Thoracic aorta (tissue), 2 donors: Measurements from ENCODE around the gene ODAD3. TPM values are rescaled to one million over a fixed set of nuclear protein-coding genes. Genes with fewer than 3 reads are reported as not detected.
"Not testable (repeated sequence)": the region's sequence is repeated elsewhere in the genome, so short reads cannot be mapped to it uniquely, and the experiment has no call there.

Experiments
- ATAC-seq: fragments of 150-250 bp; one replicate; pipeline ENCODE4 v1.8.0; 2017; ENCODE audit warnings: low read depth; ENCODE audit not compliant: insufficient number of reproducible peaks, low FRiP score
- DNase-seq: peaks from one replicate; pipeline ENCODE4 v3.0.0-alpha.2; 2020; ENCODE audit warnings: low spot score
- H3K27ac ChIP-seq, 2 donors: fragments of 200-600 bp; sonication (generic); 1 replicate in 1 of 2; 2 replicates in 1 of 2; pipeline ENCODE4 v1.5.1; 2016; ENCODE audit warnings: mild to moderate bottlenecking in 2 of 2, moderate library complexity in 2 of 2
- H3K27me3 ChIP-seq: fragments of 200-600 bp; sonication (generic); replicated peaks from 2 replicates; pipeline ENCODE4 v1.6.0; 2016; ENCODE audit warnings: mild to moderate bottlenecking; ENCODE audit not compliant: insufficient read depth
- H3K36me3 ChIP-seq: fragments of 200-600 bp; sonication (generic); one replicate; pipeline ENCODE4 v1.5.1; 2016
- H3K4me1 ChIP-seq, 2 donors: fragments of 200-600 bp; sonication (generic); 1 replicate in 1 of 2; 2 replicates in 1 of 2; pipeline versions ENCODE4 v1.5.1 to v1.6.0; 2016; ENCODE audit warnings: low read depth in 2 of 2, mild to moderate bottlenecking in 1 of 2; ENCODE audit not compliant: control insufficient read depth in 1 of 2
- H3K4me3 ChIP-seq: fragments of 200-600 bp; sonication (generic); 2 replicates; pipeline ENCODE4 v1.5.1; 2016; ENCODE audit warnings: mild to moderate bottlenecking
- H3K9me3 ChIP-seq: fragments of 200-600 bp; sonication (generic); 2 replicates; pipeline ENCODE4 v1.5.1; 2016
- CTCF ChIP-seq: fragments of 200-600 bp; sonication (generic); IDR thresholded peaks from one replicate; pipeline ENCODE4 v1.5.1; 2019; ENCODE audit warnings: antibody characterized with exemption
- total RNA-seq, 2 donors: library from RNA; depleted of rRNA; stranded (reverse); fragments of >200 nt; gene quantifications; one replicate each; pipeline versions ENCODE4 v1.1.0 to v1.2.3, GENCODE V29; 2016

Gene ODAD3
- total RNA-seq, 2 donors from 2014 or later, result 0.35 to 2.0 TPM

GRCh38 chr19:11475861-11476260, 40.9 kb upstream of the ODAD3 start:
- ATAC-seq, result no peak
- DNase-seq, result no peak
- H3K9me3 ChIP-seq, result no peaks in the 10 kb centered on the region

GRCh38 chr19:11475343-11475742, 40.4 kb upstream of the ODAD3 start:
- H3K9me3 ChIP-seq, H3K27ac ChIP-seq, H3K27me3 ChIP-seq, ATAC-seq, H3K4me3 ChIP-seq, H3K36me3 ChIP-seq, H3K4me1 ChIP-seq, DNase-seq: not testable (repeated sequence)

More at GRCh38 chr19:11475861-11476260, 40.9 kb upstream of the ODAD3 start:
- H3K27ac ChIP-seq, result no peak overlapping the region
- no peaks in the 10 kb centered on the region for H3K36me3 ChIP-seq
- TF ChIP-seq CTCF, result no peak
- no peak overlapping the region for H3K4me3 ChIP-seq
- peaks cover 4% of the 10 kb centered on the region for H3K27me3 ChIP-seq
- peaks cover 4 to 6% of the 10 kb centered on the region in 2 donors for H3K4me1 ChIP-seq

GRCh38 chr19:11473725-11474124, 38.8 kb upstream of the ODAD3 start:
- Histone ChIP-seq H3K4me1 (no peaks in the 10 kb centered on the region), H3K27me3 (no peaks in the 10 kb centered on the region), H3K27ac (no peak overlapping the region), H3K4me3 (no peak overlapping the region), H3K9me3 (no peaks in the 10 kb centered on the region), H3K36me3 (no peaks in the 10 kb centered on the region)
- DNase-seq, result no peak
- TF ChIP-seq CTCF, result no peak
- ATAC-seq, result no peak

GRCh38 chr19:11468266-11468845, 33.4 kb upstream of the ODAD3 start:
- H3K9me3 ChIP-seq, H3K4me3 ChIP-seq, H3K4me1 ChIP-seq, DNase-seq, ATAC-seq, H3K27ac ChIP-seq, H3K36me3 ChIP-seq, H3K27me3 ChIP-seq: not testable (repeated sequence)

GRCh38 chr19:11465600-11465999, 30.7 kb upstream of the ODAD3 start:
- TF ChIP-seq CTCF, result no peak
- H3K27me3 ChIP-seq, result no peaks in the 10 kb centered on the region
- no peaks in the 10 kb centered on the region for H3K9me3 ChIP-seq
- ATAC-seq (no peak), DNase-seq (no peak)
- H3K4me3 ChIP-seq, result no peak overlapping the region
- no peaks in the 10 kb centered on the region for H3K4me1 ChIP-seq
- H3K27ac ChIP-seq, result no peak overlapping the region
- H3K36me3 ChIP-seq, result no peaks in the 10 kb centered on the region

GRCh38 chr19:11464333-11465265, 29.7 kb upstream of the ODAD3 start:
- Histone ChIP-seq H3K27ac (no peak overlapping the region), H3K27me3 (no peaks in the 10 kb centered on the region), H3K9me3 (no peaks in the 10 kb centered on the region), H3K4me1 (no peaks in the 10 kb centered on the region), H3K36me3 (no peaks in the 10 kb centered on the region), H3K4me3 (no peak overlapping the region)
- no peak for DNase-seq
- TF ChIP-seq CTCF, result no peak
- no peak for ATAC-seq
